ENCODE results near the gene TFB2M.

DNA sequence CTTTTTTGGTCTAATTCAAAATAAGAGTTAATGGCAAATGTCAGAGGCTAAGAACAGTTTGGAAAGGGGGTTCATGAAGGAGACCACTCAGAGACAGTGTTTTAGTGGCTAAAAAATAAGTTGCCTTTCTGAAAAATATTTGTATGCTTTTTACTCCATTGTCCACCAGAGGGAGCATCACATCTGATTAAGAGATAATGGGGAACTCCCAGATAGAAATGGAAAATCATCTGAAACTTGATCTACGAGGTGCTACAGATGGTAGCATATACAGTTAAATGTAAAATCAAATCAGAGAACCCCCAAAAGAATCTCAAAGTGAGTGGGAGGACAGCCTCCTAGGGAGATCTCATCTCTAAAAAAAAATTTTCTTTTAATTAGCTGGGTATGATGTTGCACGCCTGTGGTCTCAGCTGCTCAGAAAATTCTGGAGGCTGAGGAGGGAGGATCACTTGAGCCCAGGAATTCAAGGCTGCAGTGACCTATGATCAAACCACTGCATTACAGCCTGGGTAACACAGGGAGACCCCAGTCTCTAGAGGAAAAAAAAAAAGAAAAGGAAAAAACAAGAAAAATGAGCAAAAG lies 68.6 kb downstream of the TFB2M start:
- TF ChIP-seq, protein P1, sequence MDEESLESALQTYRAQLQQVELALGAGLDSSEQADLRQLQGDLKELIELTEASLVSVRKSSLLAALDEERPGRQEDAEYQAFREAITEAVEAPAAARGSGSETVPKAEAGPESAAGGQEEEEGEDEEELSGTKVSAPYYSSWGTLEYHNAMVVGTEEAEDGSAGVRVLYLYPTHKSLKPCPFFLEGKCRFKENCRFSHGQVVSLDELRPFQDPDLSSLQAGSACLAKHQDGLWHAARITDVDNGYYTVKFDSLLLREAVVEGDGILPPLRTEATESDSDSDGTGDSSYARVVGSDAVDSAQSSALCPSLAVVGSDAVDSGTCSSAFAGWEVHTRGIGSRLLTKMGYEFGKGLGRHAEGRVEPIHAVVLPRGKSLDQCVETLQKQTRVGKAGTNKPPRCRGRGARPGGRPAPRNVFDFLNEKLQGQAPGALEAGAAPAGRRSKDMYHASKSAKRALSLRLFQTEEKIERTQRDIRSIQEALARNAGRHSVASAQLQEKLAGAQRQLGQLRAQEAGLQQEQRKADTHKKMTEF (CRISPR knock-in tag; IDR thresholded peaks at IDR 0.05), result no peak
- TF ChIP-seq ZNF34 (CRISPR knock-in tag; IDR thresholded peaks at IDR 0.05; ENCODE audit: borderline replicate concordance) (no peak), MXD4 (CRISPR knock-in tag; IDR thresholded peaks at IDR 0.05) (no peak), SP1 (IDR thresholded peaks at IDR 0.05) (no peak), SP1 (CRISPR knock-in tag; IDR thresholded peaks at IDR 0.05) (no peak), ZNF776 (CRISPR knock-in tag; IDR thresholded peaks at IDR 0.05) (no peak), MTA1 (CRISPR knock-in tag; IDR thresholded peaks at IDR 0.05; ENCODE audit: borderline replicate concordance) (no peak), TCF7 (IDR thresholded peaks at IDR 0.05; ENCODE audit: low read depth) (no peak), JUND (CRISPR knock-in tag; IDR thresholded peaks at IDR 0.05) (no peak), ZBTB8A (CRISPR knock-in tag; IDR thresholded peaks at IDR 0.05; ENCODE audit: borderline replicate concordance, low read depth) (no peak), BHLHE40 (IDR thresholded peaks at IDR 0.05; ENCODE audit: low read length) (no peak), ZNF598 (CRISPR knock-in tag; IDR thresholded peaks at IDR 0.05; ENCODE audit: borderline replicate concordance) (no peak)
- TF ChIP-seq, protein P2, sequence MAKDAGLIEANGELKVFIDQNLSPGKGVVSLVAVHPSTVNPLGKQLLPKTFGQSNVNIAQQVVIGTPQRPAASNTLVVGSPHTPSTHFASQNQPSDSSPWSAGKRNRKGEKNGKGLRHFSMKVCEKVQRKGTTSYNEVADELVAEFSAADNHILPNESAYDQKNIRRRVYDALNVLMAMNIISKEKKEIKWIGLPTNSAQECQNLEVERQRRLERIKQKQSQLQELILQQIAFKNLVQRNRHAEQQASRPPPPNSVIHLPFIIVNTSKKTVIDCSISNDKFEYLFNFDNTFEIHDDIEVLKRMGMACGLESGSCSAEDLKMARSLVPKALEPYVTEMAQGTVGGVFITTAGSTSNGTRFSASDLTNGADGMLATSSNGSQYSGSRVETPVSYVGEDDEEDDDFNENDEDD (CRISPR knock-in tag; IDR thresholded peaks at IDR 0.05; ENCODE audit: borderline replicate concordance), result no peak
- TF ChIP-seq, protein P3, sequence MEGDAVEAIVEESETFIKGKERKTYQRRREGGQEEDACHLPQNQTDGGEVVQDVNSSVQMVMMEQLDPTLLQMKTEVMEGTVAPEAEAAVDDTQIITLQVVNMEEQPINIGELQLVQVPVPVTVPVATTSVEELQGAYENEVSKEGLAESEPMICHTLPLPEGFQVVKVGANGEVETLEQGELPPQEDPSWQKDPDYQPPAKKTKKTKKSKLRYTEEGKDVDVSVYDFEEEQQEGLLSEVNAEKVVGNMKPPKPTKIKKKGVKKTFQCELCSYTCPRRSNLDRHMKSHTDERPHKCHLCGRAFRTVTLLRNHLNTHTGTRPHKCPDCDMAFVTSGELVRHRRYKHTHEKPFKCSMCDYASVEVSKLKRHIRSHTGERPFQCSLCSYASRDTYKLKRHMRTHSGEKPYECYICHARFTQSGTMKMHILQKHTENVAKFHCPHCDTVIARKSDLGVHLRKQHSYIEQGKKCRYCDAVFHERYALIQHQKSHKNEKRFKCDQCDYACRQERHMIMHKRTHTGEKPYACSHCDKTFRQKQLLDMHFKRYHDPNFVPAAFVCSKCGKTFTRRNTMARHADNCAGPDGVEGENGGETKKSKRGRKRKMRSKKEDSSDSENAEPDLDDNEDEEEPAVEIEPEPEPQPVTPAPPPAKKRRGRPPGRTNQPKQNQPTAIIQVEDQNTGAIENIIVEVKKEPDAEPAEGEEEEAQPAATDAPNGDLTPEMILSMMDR (CRISPR knock-in tag; IDR thresholded peaks at IDR 0.05), result peak; percentile 65
